Kidney (tissue), 14 donors: ENCODE data around the gene PCDHA4. TPM values are rescaled to one million over a fixed set of nuclear protein-coding genes. Genes with fewer than 3 reads are reported as not detected.
A peak's percentile ranks its signal among the peaks of the same experiment; 100 is the strongest.

Experiments
- DNase-seq, 5 donors: peaks; one replicate each; pipeline ENCODE4 v3.0.0-alpha.2; 2013 to 2020
- FAIRE-seq: peaks from 2 replicates; lab custom pipeline; 2012; peaks lifted over from hg19 to GRCh38; lab: Jason Lieb, UNC
- H3K27ac ChIP-seq, 2 donors: one replicate each; pipeline ENCODE4 v1.7.0; 2013; ENCODE audit warnings: low read depth in 2 of 2, low read length in 2 of 2, inconsistent platforms in 1 of 2
- H3K27me3 ChIP-seq: one replicate; pipeline ENCODE4 v1.7.1; 2013; ENCODE audit warnings: low read length, inconsistent platforms; ENCODE audit not compliant: control insufficient read depth, insufficient read depth
- H3K36me3 ChIP-seq, 3 donors: one replicate each; pipeline versions ENCODE4 v1.7.0 to v1.7.1; 2013; ENCODE audit warnings: low read length in 3 of 3, control low read depth in 1 of 3, inconsistent platforms in 1 of 3; ENCODE audit not compliant: insufficient read depth in 3 of 3, control insufficient read depth in 2 of 3
- H3K4me1 ChIP-seq, 3 donors: one replicate each; pipeline versions ENCODE4 v1.7.0 to v1.7.1; 2013; ENCODE audit warnings: low read length in 3 of 3, inconsistent platforms in 1 of 3, low read depth in 1 of 3; ENCODE audit not compliant: control insufficient read depth in 2 of 3, insufficient read depth in 2 of 3
- H3K4me3 ChIP-seq, 3 donors: one replicate each; pipeline versions ENCODE4 v1.7.0 to v1.8.1; 2013; ENCODE audit warnings: low read length in 3 of 3, control low read depth in 1 of 3, inconsistent platforms in 1 of 3
- H3K9ac ChIP-seq, 3 donors: one replicate each; pipeline versions ENCODE4 v1.7.0 to v1.7.1; 2013; ENCODE audit warnings: low read length in 3 of 3, control low read depth in 1 of 3, inconsistent platforms in 1 of 3
- H3K9me3 ChIP-seq, 3 donors: one replicate each; pipeline versions ENCODE4 v1.7.0 to v1.7.1; 2013; ENCODE audit warnings: low read length in 3 of 3, control low read depth in 1 of 3, inconsistent platforms in 1 of 3; ENCODE audit not compliant: control insufficient read depth in 2 of 3, insufficient read depth in 1 of 3
- intact Hi-C: fragments of 100-400 bp; cut with DNase I; formaldehyde crosslinking; loops from one replicate; pipeline ENCODE4 v1.11.1; 2022
- polyA plus RNA-seq: library from polyadenylated mRNA; stranded (reverse); fragments of 350-450 nt; fragmentation: Illumina TruSeq; extraction: RNeasy Lipid Tissue Mini Kit (QIAGEN cat#74804); gene quantifications from one replicate; pipeline ENCODE4 v1.2.3, GENCODE V29; 2014; ENCODE audit warnings: low read depth, low replicate concordance; ENCODE audit not compliant: insufficient read depth
- total RNA-seq: library from RNA; stranded (reverse); fragmentation: NEBNext Ultra II Directional; extraction: Animal tissue kit (Norgen Biotek cat#: 25700); gene quantifications from one replicate; pipeline ENCODE4 v1.2.1, GENCODE V29; 2021
- TF ChIP-seq, protein P1 (sequence below): IDR thresholded peaks from 3 replicates; pipeline ENCODE4 v1.5.1; 2012; ENCODE audit warnings: mild to moderate bottlenecking, moderate library complexity, borderline replicate concordance; ENCODE audit not compliant: insufficient read depth; ENCODE audit errors: extremely low read depth
- donor health status: control.
- donor health status: control.
- donor health status: control.
- donor health status: control.
- donor health status: control.
- donor health status: DM: yes; HTN: yes; CAD: no.
- donor health status: Normal renal cell carcinoma (clear cell type).

Gene PCDHA4
- total and polyA plus RNA-seq, 2 donors from 2014 or later: 1.1 to 4.1 TPM

DNA sequence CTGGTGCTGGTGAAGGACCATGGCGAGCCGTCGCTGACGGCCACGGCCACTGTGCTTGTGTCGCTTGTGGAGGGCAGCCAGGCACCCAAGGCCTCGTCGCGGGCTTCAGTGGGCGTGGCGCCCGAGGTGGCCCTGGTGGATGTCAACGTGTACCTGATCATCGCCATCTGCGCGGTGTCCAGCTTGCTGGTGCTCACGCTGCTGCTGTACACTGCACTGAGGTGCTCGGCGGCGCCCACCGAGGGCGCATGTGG lies 51.0 kb downstream of the PCDHA4 start:
- FAIRE-seq: no peak
- H3K27ac ChIP-seq: no peak overlapping the region
- H3K4me3 ChIP-seq: no peak overlapping the region
- H3K36me3 ChIP-seq: no peaks in the 10 kb centered on the region
- no peaks in the 10 kb centered on the region for H3K4me1 ChIP-seq
- intact Hi-C loops: no loop called here
- no peak overlapping the region for H3K9ac ChIP-seq
- no peaks in the 10 kb centered on the region for H3K27me3 ChIP-seq
- peaks cover 0 to 40% (median 13%) of the 10 kb centered on the region in 3 donors for H3K9me3 ChIP-seq
- DNase-seq: no peak
- TF ChIP-seq, protein P1, sequence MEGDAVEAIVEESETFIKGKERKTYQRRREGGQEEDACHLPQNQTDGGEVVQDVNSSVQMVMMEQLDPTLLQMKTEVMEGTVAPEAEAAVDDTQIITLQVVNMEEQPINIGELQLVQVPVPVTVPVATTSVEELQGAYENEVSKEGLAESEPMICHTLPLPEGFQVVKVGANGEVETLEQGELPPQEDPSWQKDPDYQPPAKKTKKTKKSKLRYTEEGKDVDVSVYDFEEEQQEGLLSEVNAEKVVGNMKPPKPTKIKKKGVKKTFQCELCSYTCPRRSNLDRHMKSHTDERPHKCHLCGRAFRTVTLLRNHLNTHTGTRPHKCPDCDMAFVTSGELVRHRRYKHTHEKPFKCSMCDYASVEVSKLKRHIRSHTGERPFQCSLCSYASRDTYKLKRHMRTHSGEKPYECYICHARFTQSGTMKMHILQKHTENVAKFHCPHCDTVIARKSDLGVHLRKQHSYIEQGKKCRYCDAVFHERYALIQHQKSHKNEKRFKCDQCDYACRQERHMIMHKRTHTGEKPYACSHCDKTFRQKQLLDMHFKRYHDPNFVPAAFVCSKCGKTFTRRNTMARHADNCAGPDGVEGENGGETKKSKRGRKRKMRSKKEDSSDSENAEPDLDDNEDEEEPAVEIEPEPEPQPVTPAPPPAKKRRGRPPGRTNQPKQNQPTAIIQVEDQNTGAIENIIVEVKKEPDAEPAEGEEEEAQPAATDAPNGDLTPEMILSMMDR: no peak

DNA sequence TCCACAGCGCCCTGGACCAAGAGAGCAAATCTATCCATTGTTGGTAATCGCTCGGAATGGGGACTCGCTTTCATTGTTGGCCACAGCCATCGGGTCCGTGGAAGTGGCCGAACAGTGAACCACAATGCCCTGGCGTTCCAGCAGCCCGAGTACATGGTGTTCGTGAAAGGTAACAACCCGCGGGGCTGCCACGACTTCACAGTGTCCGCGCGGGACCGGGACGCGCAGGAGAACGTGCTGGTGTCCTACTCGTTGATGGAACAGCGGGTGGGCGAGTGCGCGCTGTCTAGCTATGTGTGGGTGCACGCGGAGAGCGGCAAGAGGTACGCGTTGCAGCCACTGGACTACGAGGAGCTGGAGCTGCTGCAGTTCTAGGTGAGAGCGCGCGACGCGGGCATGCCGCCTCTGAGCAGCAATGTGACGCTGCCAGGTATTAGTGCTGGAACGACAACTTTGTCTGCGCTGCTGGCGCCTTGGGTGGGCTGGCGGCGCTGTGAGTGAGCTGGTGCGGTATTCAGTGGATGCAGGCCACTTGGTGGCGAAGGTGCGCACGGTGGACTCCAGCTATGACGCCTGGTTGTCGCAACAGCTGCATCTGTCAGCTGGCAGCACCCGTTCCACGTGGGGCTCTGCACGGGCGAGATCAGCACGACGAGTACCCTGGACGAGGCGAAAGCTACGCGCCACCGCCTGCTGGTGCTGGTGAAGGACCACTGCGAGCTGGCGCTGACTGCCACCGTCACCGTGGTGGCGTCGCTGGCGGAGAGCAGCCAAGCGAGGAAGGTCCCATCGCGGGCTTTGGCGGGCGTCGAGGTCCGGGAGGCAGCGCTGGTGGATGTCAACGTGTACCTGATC lies 55.8 kb downstream of the PCDHA4 start:
- no peak overlapping the region for H3K4me3 ChIP-seq
- no peaks in the 10 kb centered on the region for H3K4me1 ChIP-seq
- no peaks in the 10 kb centered on the region for H3K36me3 ChIP-seq
- DNase-seq (peak in 1 of 5 donors; percentile 61), FAIRE-seq (no peak)
- TF ChIP-seq, protein P1: no peak
- no peak overlapping the region for H3K9ac ChIP-seq
- H3K27ac ChIP-seq: no peak overlapping the region
- intact Hi-C loops: no loop called here
- H3K9me3 ChIP-seq: peaks cover 0 to 28% (median 6%) of the 10 kb centered on the region in 3 donors
- H3K27me3 ChIP-seq: no peaks in the 10 kb centered on the region

Other genes with a start within 250 kb of the PCDHA4 start
- 31.3 TPM for gene SRA1, start 249.6 kb upstream of the PCDHA4 start, total RNA-seq
- 52.4 TPM for gene SRA1, start 249.6 kb upstream of the PCDHA4 start, polyA plus RNA-seq
- 33.9 TPM for gene APBB3, start 242.5 kb upstream of the PCDHA4 start, total RNA-seq
- 19.6 TPM for gene APBB3, start 242.5 kb upstream of the PCDHA4 start, polyA plus RNA-seq
- 89.9 TPM for gene SLC35A4, start 242.2 kb upstream of the PCDHA4 start, total RNA-seq
- gene SLC35A4, start 242.2 kb upstream of the PCDHA4 start, polyA plus RNA-seq: 71.2 TPM
- 68.8 TPM for gene CD14, start 173.9 kb upstream of the PCDHA4 start, total RNA-seq
- gene CD14, start 173.9 kb upstream of the PCDHA4 start, polyA plus RNA-seq: 43.8 TPM
- gene TMCO6, start 167.6 kb upstream of the PCDHA4 start, total RNA-seq: 19.0 TPM
- gene TMCO6, start 167.6 kb upstream of the PCDHA4 start, polyA plus RNA-seq: 7.6 TPM
- gene NDUFA2, start 159.4 kb upstream of the PCDHA4 start, total RNA-seq: 56.8 TPM
- gene NDUFA2, start 159.4 kb upstream of the PCDHA4 start, polyA plus RNA-seq: 326 TPM
- gene IK, start 159.2 kb upstream of the PCDHA4 start, total RNA-seq: 76.9 TPM
- 72.5 TPM for gene IK, start 159.2 kb upstream of the PCDHA4 start, polyA plus RNA-seq
- 20.8 TPM for gene WDR55, start 142.2 kb upstream of the PCDHA4 start, total RNA-seq
- 13.7 TPM for gene WDR55, start 142.2 kb upstream of the PCDHA4 start, polyA plus RNA-seq
- gene DND1, start 133.5 kb upstream of the PCDHA4 start, total RNA-seq: 1.0 TPM
- gene DND1, start 133.5 kb upstream of the PCDHA4 start, polyA plus RNA-seq: 0.41 TPM
- 52.2 TPM for gene HARS1, start 115.7 kb upstream of the PCDHA4 start, total RNA-seq
- 48.6 TPM for gene HARS1, start 115.7 kb upstream of the PCDHA4 start, polyA plus RNA-seq
- gene HARS2, start 115.6 kb upstream of the PCDHA4 start, total RNA-seq: 27.6 TPM
- gene HARS2, start 115.6 kb upstream of the PCDHA4 start, polyA plus RNA-seq: 26.7 TPM
- gene ZMAT2, start 106.6 kb upstream of the PCDHA4 start, total RNA-seq: 51.4 TPM
- 122 TPM for gene ZMAT2, start 106.6 kb upstream of the PCDHA4 start, polyA plus RNA-seq
- 0.13 TPM for gene PCDHA1, start 20.9 kb upstream of the PCDHA4 start, total RNA-seq
- not detected for gene PCDHA1, start 20.9 kb upstream of the PCDHA4 start, polyA plus RNA-seq
- 0.50 TPM for gene PCDHA2, start 12.2 kb upstream of the PCDHA4 start, total RNA-seq
- 0.17 TPM for gene PCDHA2, start 12.2 kb upstream of the PCDHA4 start, polyA plus RNA-seq
- gene PCDHA3, start 6.0 kb upstream of the PCDHA4 start, total RNA-seq: 1.4 TPM
- gene PCDHA3, start 6.0 kb upstream of the PCDHA4 start, polyA plus RNA-seq: 0.13 TPM
- 0.91 TPM for gene PCDHA5, start 14.5 kb downstream of the PCDHA4 start, total RNA-seq
- not detected for gene PCDHA5, start 14.5 kb downstream of the PCDHA4 start, polyA plus RNA-seq
- gene PCDHA6, start 20.9 kb downstream of the PCDHA4 start, total RNA-seq: 3.6 TPM
- gene PCDHA6, start 20.9 kb downstream of the PCDHA4 start, polyA plus RNA-seq: 0.80 TPM
- gene PCDHA7, start 27.2 kb downstream of the PCDHA4 start, total RNA-seq: 1.1 TPM
- gene PCDHA7, start 27.2 kb downstream of the PCDHA4 start, polyA plus RNA-seq: 0.62 TPM
- gene PCDHA8, start 34.1 kb downstream of the PCDHA4 start, total RNA-seq: 0.82 TPM
- gene PCDHA8, start 34.1 kb downstream of the PCDHA4 start, polyA plus RNA-seq: not detected
- gene PCDHA9, start 41.3 kb downstream of the PCDHA4 start, total RNA-seq: 0.85 TPM
- gene PCDHA9, start 41.3 kb downstream of the PCDHA4 start, polyA plus RNA-seq: not detected
- 7.6 TPM for gene PCDHA10, start 48.8 kb downstream of the PCDHA4 start, total RNA-seq
- 1.7 TPM for gene PCDHA10, start 48.8 kb downstream of the PCDHA4 start, polyA plus RNA-seq
- gene PCDHA11, start 61.9 kb downstream of the PCDHA4 start, total RNA-seq: 2.0 TPM
- gene PCDHA11, start 61.9 kb downstream of the PCDHA4 start, polyA plus RNA-seq: 0.77 TPM
- 5.2 TPM for gene PCDHA12, start 68.2 kb downstream of the PCDHA4 start, total RNA-seq
- 1.1 TPM for gene PCDHA12, start 68.2 kb downstream of the PCDHA4 start, polyA plus RNA-seq
- 1.8 TPM for gene PCDHA13, start 75.1 kb downstream of the PCDHA4 start, total RNA-seq
- 0.49 TPM for gene PCDHA13, start 75.1 kb downstream of the PCDHA4 start, polyA plus RNA-seq
- 2.9 TPM for gene PCDHAC1, start 119.2 kb downstream of the PCDHA4 start, total RNA-seq
- gene PCDHAC1, start 119.2 kb downstream of the PCDHA4 start, polyA plus RNA-seq: 0.43 TPM
- 3.6 TPM for gene PCDHAC2, start 159.4 kb downstream of the PCDHA4 start, total RNA-seq
- gene PCDHAC2, start 159.4 kb downstream of the PCDHA4 start, polyA plus RNA-seq: 0.30 TPM
- gene PCDHB1, start 244.3 kb downstream of the PCDHA4 start, total RNA-seq: 0.50 TPM
- 0.09 TPM for gene PCDHB1, start 244.3 kb downstream of the PCDHA4 start, polyA plus RNA-seq